GM19099 (cell line): ENCODE data around the gene TFDP1.

Experiments used
- POLR2A ChIP-seq: IDR thresholded peaks from 3 replicates; pipeline ENCODE4 v1.6.1; 2011; ENCODE audit warnings: low read depth; ENCODE audit not compliant: insufficient read length; ENCODE audit errors: extremely low read depth

TFDP1 gene

GRCh38 chr13:113584205-113584869, at the start of gene TFDP1:
Gene TFDP1, plus strand, starts transcription at chr13:113584753. Its CDS starts 1,085 bp downstream, at chr13:113585838.
- peak; percentile 80 for TF ChIP-seq POLR2A

- TF ChIP-seq POLR2A = no peak
These were observed 49.2 kb upstream of the TFDP1 start for GRCh38 chr13:113535381-113535781.

GRCh38 chr13:113536461-113537110, 48.0 kb upstream of the TFDP1 start:
- no peak for TF ChIP-seq POLR2A

GRCh38 chr13:113537205-113537604, 47.3 kb upstream of the TFDP1 start:
- TF ChIP-seq POLR2A = no peak

- TF ChIP-seq POLR2A = no peak
These were observed 46.5 kb upstream of the TFDP1 start for GRCh38 chr13:113537909-113538688.

GRCh38 chr13:113538689-113539058, 45.9 kb upstream of the TFDP1 start:
- TF ChIP-seq POLR2A = no peak

GRCh38 chr13:113539176-113539575, 45.4 kb upstream of the TFDP1 start:
- TF ChIP-seq POLR2A = no peak

GRCh38 chr13:113539822-113540221, 44.7 kb upstream of the TFDP1 start:
- no peak for TF ChIP-seq POLR2A

GRCh38 chr13:113540523-113540922, 44.0 kb upstream of the TFDP1 start:
- TF ChIP-seq POLR2A = no peak

- no peak for TF ChIP-seq POLR2A
These were observed 41.7 kb upstream of the TFDP1 start for GRCh38 chr13:113542751-113543424.

GRCh38 chr13:113544071-113544891, 40.3 kb upstream of the TFDP1 start:
- no peak for TF ChIP-seq POLR2A

- no peak for TF ChIP-seq POLR2A
These were observed 39.7 kb upstream of the TFDP1 start for GRCh38 chr13:113544896-113545295.

GRCh38 chr13:113545455-113545930, 39.1 kb upstream of the TFDP1 start:
- TF ChIP-seq POLR2A = no peak

GRCh38 chr13:113545931-113546516, 38.5 kb upstream of the TFDP1 start:
- TF ChIP-seq POLR2A = no peak
